Mesodermal cell (in vitro differentiated cells): ENCODE data around the gene GHRL.
"Not testable (repeated sequence)": the region's sequence is repeated elsewhere in the genome, so short reads cannot be mapped to it uniquely, and the experiment has no call there.

Experiments used
- H3K27ac ChIP-seq: 2 replicates; pipeline ENCODE4 v1.7.0; 2013; ENCODE audit warnings: mild to moderate bottlenecking, low read depth, low read length, moderate library complexity; ENCODE audit not compliant: severe bottlenecking
- H3K36me3 ChIP-seq: 2 replicates; pipeline ENCODE4 v1.7.1; 2013; ENCODE audit warnings: mild to moderate bottlenecking, low read length, moderate library complexity; ENCODE audit not compliant: control insufficient read depth, insufficient read depth
- H3K4me1 ChIP-seq: one replicate; pipeline ENCODE4 v1.7.1; 2013; ENCODE audit warnings: mild to moderate bottlenecking, low read length; ENCODE audit not compliant: insufficient read depth, control insufficient read depth, poor library complexity, severe bottlenecking
- H3K4me3 ChIP-seq: 2 replicates; pipeline ENCODE4 v1.7.0; 2013; ENCODE audit warnings: low read length, control low read depth, mild to moderate bottlenecking; ENCODE audit not compliant: insufficient read depth, poor library complexity, severe bottlenecking; ENCODE audit errors: extremely low read depth
- H3K9me3 ChIP-seq: 2 replicates; pipeline ENCODE4 v1.7.1; 2013; ENCODE audit warnings: mild to moderate bottlenecking, low read length, moderate library complexity; ENCODE audit not compliant: control insufficient read depth
- WGBS, 2 experiments: methylation state at CpG; one replicate each; pipeline ENCODE4 v1.1.5; 2013; ENCODE audit warnings: missing lambda C conversion rate in 2 of 2; ENCODE audit not compliant: insufficient coverage in 2 of 2; 5-methylcytosine and 5-hydroxymethylcytosine counted together

Gene GHRL

DNA sequence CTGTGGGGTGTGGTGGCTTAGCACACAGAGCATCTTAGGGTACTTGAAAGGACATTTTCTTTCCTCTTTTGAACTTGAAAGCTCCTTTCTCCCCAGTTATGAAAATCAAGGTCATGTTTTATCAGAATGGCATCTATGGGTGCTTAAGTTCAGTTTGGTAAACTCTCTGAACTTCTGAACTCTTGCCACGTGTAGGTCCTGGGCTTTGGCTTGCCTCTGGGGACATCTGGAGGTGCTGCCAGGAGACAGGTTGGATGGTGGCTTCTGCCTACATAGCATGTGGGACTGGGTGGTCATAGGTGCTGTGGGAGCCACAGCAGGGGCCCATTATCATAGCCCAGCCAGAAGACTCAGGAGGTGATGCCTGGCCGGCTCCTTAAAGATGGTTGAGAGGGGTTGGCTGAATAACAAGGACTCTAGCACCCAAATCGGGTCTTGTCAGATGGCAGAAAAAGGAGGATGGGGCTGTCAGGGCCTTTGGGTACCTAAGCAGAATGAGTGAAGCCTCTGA is 15.6 kb downstream of the GHRL start:
- Histone ChIP-seq H3K36me3 (peaks cover 63% of the 10 kb centered on the region), H3K9me3 (no peaks in the 10 kb centered on the region), H3K4me3 (no peak overlapping the region), H3K27ac (no peak overlapping the region), H3K4me1 (no peaks in the 10 kb centered on the region)
- WGBS, 2 experiments = 100% methylated on average over 3 of the region's 3 CpGs

DNA sequence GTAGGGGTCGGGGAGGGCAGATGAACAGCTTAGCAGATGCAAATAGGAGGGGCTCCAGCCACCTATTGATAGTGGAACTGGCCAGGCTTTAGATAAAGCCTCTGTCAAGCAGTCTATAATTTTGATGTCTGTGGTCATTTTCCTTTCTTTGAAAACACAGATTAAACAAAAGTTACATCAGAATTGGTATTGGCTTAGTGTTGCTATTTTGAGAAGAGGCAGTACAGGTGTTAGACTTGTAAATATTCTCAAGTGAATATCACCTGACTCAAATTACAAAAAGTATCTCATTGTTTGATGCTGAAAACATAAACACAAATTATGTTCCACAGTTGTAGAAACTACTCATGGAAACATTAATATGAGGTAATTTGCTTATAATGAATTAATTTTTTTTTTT is 18.1 kb downstream of the GHRL start:
- Histone ChIP-seq H3K4me3 (no peak overlapping the region), H3K27ac (no peak overlapping the region), H3K9me3 (no peaks in the 10 kb centered on the region), H3K36me3 (peaks cover 67% of the 10 kb centered on the region), H3K4me1 (no peaks in the 10 kb centered on the region)
- 100% methylated on average over 1 of the region's 1 CpG; no CpG with 5 or more reads in 1 of the 2 experiments for WGBS, 2 experiments

DNA sequence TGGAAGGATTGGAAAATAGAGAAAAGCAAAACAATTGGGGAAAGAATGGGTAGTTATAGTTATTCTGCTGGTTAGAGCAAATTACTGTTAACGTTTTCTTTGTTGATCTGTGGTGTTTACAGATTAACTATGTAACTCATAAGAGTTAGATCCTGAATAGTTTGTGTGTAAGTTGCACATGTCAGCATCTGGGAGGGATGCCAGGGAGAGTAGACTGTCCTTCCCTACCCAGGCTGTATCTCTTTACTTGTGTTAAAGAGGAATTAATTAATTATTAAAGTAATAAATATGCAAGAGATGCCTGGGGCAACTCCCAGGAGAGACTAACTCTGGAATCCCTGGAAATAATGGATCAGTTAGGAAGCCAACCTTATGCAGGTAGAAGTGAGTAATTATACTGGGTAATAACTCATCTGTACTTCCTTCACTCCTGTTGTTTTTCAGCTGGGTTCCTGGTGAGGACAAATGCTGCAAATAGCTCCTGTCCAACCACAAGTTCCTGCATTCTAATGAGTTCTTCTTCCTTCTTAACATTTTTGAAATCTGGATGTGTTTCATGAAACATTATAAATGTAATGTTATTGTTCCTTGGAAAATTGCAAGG is 18.9 kb downstream of the GHRL start:
- 100% methylated on average over 1 of the region's 1 CpG for WGBS, 2 experiments

DNA sequence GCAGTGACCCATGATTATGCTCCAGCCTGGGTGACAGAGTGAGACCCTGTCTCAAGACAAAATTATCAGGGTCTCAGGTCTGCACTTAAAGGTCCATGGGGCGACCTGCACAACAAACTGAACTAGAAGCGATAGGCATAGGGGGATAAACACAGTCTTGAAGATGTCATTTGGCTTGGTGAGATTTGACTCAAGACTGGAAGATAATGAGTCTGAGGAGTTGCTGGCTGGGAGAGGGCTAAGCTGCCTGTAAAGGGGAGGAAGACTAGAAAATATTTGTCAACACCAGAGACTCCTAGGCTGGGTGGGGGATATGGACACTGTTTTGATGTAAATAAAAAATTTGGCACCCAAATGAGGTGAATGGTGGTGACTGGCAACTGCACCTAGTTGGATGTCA is 19.8 kb downstream of the GHRL start:
- no peaks in the 10 kb centered on the region for H3K4me1 ChIP-seq
- H3K36me3 ChIP-seq = peaks cover 61% of the 10 kb centered on the region
- no peaks in the 10 kb centered on the region for H3K9me3 ChIP-seq
- 94 to 100% methylated on average over 2 of the region's 2 CpGs for WGBS, 2 experiments
- H3K4me3 ChIP-seq = no peak overlapping the region
- no peak overlapping the region for H3K27ac ChIP-seq

More for the DNA sequence above, 18.9 kb downstream of the GHRL start:
- H3K27ac ChIP-seq = no peak overlapping the region
- no peak overlapping the region for H3K4me3 ChIP-seq
- peaks cover 66% of the 10 kb centered on the region for H3K36me3 ChIP-seq
- no peaks in the 10 kb centered on the region for H3K9me3 ChIP-seq
- no peaks in the 10 kb centered on the region for H3K4me1 ChIP-seq

DNA sequence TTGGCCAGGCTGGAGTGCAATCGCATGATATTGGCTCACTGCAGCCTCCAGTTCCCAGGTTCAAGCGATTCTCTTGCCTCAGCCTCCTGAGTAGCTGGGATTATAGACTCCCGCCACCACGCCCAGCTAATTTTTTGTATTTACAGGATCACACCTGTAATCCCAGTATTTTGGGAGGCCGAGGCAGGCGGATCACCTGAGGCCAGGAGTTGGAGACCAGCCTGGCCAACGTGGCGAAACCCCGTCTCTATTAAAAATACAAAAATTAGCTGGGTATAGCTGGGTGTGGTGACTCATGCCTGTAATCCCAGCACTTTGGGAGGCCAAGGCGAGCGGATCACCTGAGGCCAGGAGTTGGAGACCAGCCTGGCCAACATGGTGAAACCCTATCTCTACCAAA is 20.3 kb downstream of the GHRL start:
- peaks cover 58% of the 10 kb centered on the region for H3K36me3 ChIP-seq
- not testable (repeated sequence) for H3K27ac ChIP-seq, H3K9me3 ChIP-seq, H3K4me1 ChIP-seq, H3K4me3 ChIP-seq
- WGBS, 2 experiments = 87 to 96% methylated on average over 4 to 9 of the region's 11 CpGs

DNA sequence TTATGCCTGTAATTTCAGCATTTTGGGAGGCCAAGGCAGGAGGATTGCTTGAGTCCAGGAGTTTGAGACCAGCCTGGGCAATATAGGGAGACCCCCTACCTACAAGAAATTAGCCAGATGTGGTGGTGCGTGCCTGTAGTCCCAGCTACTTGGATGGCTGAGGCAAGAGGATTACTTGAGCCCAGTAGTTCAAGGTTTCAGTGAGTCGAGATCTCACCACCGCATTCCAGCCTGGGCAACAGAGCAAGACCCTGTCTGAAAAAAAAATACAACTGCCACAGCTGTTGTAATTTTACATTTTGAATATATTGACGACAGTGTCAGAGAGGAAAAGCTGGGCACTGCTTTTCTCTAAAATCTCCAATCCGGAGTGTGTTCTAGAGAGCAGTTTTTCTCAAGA is 23.3 kb downstream of the GHRL start:
- Histone ChIP-seq H3K4me3 (no peak overlapping the region), H3K36me3 (peaks cover 59% of the 10 kb centered on the region), H3K4me1 (no peaks in the 10 kb centered on the region), H3K27ac (no peak overlapping the region), H3K9me3 (no peaks in the 10 kb centered on the region)
- 89 to 100% methylated on average over 4 of the region's 5 CpGs for WGBS, 2 experiments

DNA sequence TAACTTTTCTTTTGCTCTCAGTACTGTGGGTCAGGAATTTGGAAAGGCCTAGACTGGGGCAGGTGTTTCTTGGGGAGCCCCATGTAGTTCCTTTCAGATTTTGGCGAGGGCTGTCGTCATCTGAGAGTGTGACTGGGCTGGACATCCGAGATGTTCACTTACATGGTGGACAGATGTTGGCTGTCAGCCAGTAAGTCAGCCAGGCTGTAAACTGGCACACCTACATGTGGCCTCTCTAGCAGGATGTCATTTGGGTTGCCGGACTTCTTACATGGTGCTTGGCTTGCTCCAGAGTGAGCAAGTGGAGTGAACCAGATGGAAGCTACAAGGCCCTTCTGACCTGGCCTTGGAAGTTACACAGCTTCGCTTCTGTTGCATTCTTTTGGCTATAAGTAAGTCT is 23.8 kb downstream of the GHRL start:
- peaks cover 59% of the 10 kb centered on the region for H3K36me3 ChIP-seq
- no peaks in the 10 kb centered on the region for H3K4me1 ChIP-seq
- 90 to 100% methylated on average over 3 to 5 of the region's 5 CpGs for WGBS, 2 experiments
- no peaks in the 10 kb centered on the region for H3K9me3 ChIP-seq
- no peak overlapping the region for H3K27ac ChIP-seq
- H3K4me3 ChIP-seq = no peak overlapping the region

DNA sequence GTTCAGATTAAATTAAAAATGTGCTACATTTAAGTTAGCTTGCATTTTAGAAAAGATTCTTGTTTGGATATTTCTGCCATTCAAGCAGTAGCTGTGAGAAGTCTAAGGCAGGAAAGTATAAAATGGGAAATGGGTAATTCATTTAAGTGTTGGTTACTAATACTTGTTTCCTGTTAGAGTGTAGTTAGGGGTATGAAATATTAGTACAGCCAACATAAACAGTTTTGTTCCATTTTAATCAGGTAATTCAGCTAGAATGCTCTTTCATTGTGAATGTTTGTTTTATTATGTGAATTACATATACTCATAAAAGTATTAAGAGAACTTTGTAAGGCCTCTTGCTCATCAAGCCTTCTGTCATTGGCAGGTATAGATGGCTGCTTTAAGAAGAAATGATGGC is 24.6 kb downstream of the GHRL start:
- H3K4me3 ChIP-seq = no peak overlapping the region
- peaks cover 55% of the 10 kb centered on the region for H3K36me3 ChIP-seq
- no peak overlapping the region for H3K27ac ChIP-seq

DNA sequence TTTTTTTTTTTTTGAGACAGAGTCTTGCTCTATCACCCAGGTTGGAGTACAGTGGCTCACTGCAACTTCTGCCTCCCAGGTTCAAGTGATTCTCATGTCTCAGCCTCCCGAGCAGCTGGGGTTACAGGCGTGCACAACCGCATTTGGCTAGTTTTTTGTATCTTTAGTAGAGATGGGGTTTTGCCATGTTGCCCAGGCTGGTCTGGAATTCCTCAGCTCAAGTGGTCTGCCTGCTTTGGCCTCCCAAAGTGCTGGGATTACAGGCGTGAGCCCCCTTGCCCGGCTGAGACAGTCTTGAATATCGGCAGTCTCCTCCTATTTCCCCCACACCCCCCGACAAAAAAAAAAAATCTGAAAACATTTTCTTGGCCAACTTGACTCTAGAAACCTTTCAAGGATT is 25.8 kb downstream of the GHRL start:
- not testable (repeated sequence) for H3K27ac ChIP-seq, H3K4me1 ChIP-seq, H3K4me3 ChIP-seq, H3K9me3 ChIP-seq
- peaks cover 53% of the 10 kb centered on the region for H3K36me3 ChIP-seq
- WGBS, 2 experiments = 94 to 100% methylated on average over 1 to 3 of the region's 7 CpGs

More for the DNA sequence above, 24.6 kb downstream of the GHRL start:
- Histone ChIP-seq H3K4me1 (no peaks in the 10 kb centered on the region), H3K9me3 (no peaks in the 10 kb centered on the region)

DNA sequence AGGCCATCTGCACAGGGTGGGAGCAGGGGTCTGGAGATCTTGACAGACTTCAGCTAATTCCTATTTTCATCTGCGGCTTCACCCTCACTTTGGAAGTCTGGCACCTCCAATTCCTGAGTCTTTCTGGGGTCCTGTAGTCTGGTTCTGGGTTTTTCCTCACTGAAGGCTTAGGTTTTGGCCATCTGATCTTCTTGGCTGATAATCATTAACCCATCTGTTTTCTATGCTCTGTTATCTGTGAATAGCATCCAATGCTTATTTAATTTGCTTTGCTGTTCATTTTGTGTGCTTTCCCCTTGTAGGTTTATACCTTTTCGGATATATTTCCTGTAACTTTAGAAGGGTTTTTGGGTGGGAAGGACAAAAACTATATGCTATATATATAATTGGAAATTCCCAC is 26.9 kb downstream of the GHRL start:
- no peaks in the 10 kb centered on the region for H3K4me1 ChIP-seq
- H3K36me3 ChIP-seq = peaks cover 52% of the 10 kb centered on the region
- no peak overlapping the region for H3K27ac ChIP-seq
- WGBS, 2 experiments = 100% methylated on average over 1 of the region's 2 CpGs
- H3K4me3 ChIP-seq = no peak overlapping the region
- no peaks in the 10 kb centered on the region for H3K9me3 ChIP-seq

DNA sequence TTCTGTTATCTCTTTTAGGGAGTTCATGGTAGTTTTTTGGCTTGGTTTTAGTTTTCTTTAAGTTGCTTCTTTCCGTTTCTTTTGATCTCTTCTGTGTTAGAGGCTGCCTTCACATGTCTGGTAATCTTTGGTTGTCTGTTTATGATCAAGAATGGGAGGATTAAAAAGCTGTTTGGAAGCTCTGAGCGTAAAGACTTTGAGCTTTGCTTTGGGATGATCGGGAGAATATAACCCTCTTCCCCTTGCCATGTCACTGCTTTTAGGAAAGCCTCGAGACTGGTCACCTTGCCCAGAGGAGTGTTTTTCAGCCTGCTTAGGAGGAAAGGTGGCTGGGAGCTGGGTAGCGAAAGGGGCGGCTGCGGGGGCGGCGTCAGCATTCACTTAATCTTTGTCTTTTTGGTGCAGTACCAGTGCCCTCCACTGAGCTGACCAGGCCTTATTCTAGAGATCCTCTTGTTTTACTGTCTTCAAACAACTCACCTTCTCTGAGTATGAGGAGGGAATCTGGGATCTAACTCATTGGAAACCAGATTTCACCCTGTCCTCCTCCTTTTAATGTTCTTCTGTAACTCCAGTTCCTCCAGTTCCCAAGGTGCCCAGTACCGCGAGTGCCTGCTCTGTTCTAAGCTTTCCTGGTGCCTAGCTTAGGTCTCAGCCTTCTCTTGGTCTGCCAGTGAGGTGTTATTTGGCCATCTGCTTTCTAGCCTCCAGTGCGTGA is 28.9 kb downstream of the GHRL start:
- Histone ChIP-seq H3K27ac (peak overlapping the region; percentile 69), H3K36me3 (peaks cover 52% of the 10 kb centered on the region)
- 75 to 77% methylated on average over 4 to 6 of the region's 12 CpGs for WGBS, 2 experiments

More for the DNA sequence above, 28.9 kb downstream of the GHRL start:
- Histone ChIP-seq H3K4me3 (no peak overlapping the region), H3K9me3 (no peaks in the 10 kb centered on the region), H3K4me1 (no peaks in the 10 kb centered on the region)
